ENCODE results near the gene SIGLEC10. TPM values are rescaled to one million over a fixed set of nuclear protein-coding genes. Genes with fewer than 3 reads are reported as not detected.
"Not testable (repeated sequence)": the region's sequence is repeated elsewhere in the genome, so short reads cannot be mapped to it uniquely, and the experiment has no call there.

SIGLEC10 gene
- total RNA-seq, 1 donor from 2014 or later, result 0.04 TPM

DNA sequence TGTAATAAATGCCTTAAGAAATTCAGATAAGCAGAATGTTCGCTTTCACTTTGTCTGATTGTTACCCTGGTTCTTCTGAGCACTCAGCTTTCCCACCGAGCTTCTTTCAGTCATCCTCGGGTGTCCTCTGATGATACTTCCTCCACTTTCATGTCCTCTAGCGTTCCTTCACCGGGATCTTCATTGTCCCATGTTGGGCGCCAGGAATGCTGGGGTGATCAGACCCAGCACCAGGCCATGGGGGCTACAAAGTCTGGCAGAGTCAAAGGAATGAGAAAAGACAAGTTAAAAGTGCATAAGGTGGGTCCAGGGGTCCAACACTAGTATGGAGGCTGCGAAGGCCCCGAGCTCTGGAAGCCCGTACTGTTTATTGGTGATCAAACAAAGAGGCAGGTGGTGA lies 15.3 kb downstream of the SIGLEC10 start:
- TF ChIP-seq, protein P1, sequence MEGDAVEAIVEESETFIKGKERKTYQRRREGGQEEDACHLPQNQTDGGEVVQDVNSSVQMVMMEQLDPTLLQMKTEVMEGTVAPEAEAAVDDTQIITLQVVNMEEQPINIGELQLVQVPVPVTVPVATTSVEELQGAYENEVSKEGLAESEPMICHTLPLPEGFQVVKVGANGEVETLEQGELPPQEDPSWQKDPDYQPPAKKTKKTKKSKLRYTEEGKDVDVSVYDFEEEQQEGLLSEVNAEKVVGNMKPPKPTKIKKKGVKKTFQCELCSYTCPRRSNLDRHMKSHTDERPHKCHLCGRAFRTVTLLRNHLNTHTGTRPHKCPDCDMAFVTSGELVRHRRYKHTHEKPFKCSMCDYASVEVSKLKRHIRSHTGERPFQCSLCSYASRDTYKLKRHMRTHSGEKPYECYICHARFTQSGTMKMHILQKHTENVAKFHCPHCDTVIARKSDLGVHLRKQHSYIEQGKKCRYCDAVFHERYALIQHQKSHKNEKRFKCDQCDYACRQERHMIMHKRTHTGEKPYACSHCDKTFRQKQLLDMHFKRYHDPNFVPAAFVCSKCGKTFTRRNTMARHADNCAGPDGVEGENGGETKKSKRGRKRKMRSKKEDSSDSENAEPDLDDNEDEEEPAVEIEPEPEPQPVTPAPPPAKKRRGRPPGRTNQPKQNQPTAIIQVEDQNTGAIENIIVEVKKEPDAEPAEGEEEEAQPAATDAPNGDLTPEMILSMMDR (IDR thresholded peaks at IDR 0.05; ENCODE audit: insufficient read depth, low read length, poor library complexity, severe bottlenecking), result no peak
- no peak overlapping the region for H3K4me3 ChIP-seq (ENCODE audit: low read depth, low read length)
- no peaks in the 10 kb centered on the region for H3K36me3 ChIP-seq (ENCODE audit: control insufficient read depth, insufficient read depth, low read length)
- DNase-seq (ENCODE audit: low read depth), result no peak
- H3K27me3 ChIP-seq (ENCODE audit: control insufficient read depth, insufficient read depth, low read length), result no peaks in the 10 kb centered on the region

GRCh38 chr19:51399936-51400335 lies 17.5 kb downstream of the SIGLEC10 start:
- not testable (repeated sequence) for H3K4me3 ChIP-seq (ENCODE audit: low read depth, low read length); H3K36me3 ChIP-seq (ENCODE audit: control insufficient read depth, insufficient read depth, low read length); H3K27me3 ChIP-seq (ENCODE audit: control insufficient read depth, insufficient read depth, low read length); DNase-seq (ENCODE audit: low read depth)

DNA sequence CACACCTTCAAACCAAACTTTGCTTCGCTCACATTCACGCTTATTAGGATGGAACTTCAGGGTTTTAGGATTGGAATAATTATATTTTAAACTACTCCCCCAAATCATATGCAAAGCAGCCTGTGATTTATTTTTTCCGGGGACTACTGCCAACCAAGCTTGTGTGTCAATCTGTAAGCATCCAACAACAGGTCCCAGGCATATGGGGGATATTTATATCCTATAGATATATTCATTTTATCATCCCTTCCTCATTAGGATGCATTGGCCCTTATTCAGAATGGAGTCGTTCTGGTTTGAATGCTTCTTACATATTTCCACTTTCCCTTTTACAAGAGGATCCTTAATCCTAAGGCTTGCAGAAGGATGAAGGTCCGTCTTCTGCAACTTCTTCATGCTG lies 18.2 kb downstream of the SIGLEC10 start:
- Histone ChIP-seq H3K36me3 (ENCODE audit: control insufficient read depth, insufficient read depth, low read length) (no peaks in the 10 kb centered on the region), H3K4me3 (ENCODE audit: low read depth, low read length) (no peak overlapping the region), H3K27me3 (ENCODE audit: control insufficient read depth, insufficient read depth, low read length) (no peaks in the 10 kb centered on the region)
- no peak for DNase-seq (ENCODE audit: low read depth)
- TF ChIP-seq, protein P1 (IDR thresholded peaks at IDR 0.05; ENCODE audit: insufficient read depth, low read length, poor library complexity, severe bottlenecking), result no peak

GRCh38 chr19:51398096-51398704 lies 19.2 kb downstream of the SIGLEC10 start:
- no peak overlapping the region for H3K4me3 ChIP-seq (ENCODE audit: low read depth, low read length)
- TF ChIP-seq, protein P1 (IDR thresholded peaks at IDR 0.05; ENCODE audit: insufficient read depth, low read length, poor library complexity, severe bottlenecking), result peak; percentile 40
- DNase-seq (ENCODE audit: low read depth), result no peak

DNA sequence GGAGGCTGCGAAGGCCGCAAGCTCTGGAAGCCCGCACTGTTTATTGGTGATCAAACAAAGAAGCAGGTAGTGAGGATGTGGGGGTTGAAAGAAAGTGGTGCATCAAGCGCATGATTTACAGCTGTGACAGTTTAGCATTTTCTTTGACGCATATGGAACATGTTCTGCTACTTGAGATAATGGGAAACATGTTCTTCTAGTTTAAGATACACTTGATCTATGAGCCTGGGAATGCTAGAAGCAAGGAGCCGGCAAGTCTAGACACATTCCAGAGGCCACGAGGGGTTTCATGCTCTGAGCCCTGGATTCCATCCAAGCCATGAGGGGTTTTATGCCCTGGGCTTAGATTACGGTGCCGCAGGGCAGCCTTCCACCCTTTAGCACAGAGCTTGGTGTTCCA lies 20.0 kb downstream of the SIGLEC10 start:
- not testable (repeated sequence) for H3K36me3 ChIP-seq (ENCODE audit: control insufficient read depth, insufficient read depth, low read length); H3K27me3 ChIP-seq (ENCODE audit: control insufficient read depth, insufficient read depth, low read length); H3K4me3 ChIP-seq (ENCODE audit: low read depth, low read length); DNase-seq (ENCODE audit: low read depth)

More at GRCh38 chr19:51398096-51398704, 19.2 kb downstream of the SIGLEC10 start:
- no peaks in the 10 kb centered on the region for H3K36me3 ChIP-seq (ENCODE audit: control insufficient read depth, insufficient read depth, low read length)
- no peaks in the 10 kb centered on the region for H3K27me3 ChIP-seq (ENCODE audit: control insufficient read depth, insufficient read depth, low read length)

DNA sequence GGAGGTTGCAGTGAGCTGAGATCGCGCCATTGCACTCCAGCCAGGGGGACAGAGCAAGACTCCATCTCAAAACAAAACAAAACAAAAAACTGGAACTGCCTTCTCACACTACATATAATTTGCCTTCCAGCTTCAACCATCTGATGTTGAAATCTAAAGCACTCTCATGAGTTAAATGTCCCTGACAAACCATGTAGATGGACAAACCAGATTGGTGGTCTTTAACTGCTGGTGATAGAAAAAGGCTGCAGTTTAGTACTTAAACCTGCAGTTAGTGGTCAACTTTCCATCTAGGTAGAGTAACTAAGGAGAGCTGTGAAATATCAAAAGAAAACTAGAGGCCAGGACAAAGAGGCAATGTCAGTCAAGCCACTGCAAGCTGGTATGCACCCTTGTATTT lies 21.3 kb downstream of the SIGLEC10 start:
- H3K36me3 ChIP-seq (ENCODE audit: control insufficient read depth, insufficient read depth, low read length), result no peaks in the 10 kb centered on the region
- H3K27me3 ChIP-seq (ENCODE audit: control insufficient read depth, insufficient read depth, low read length), result no peaks in the 10 kb centered on the region
- TF ChIP-seq, protein P1 (IDR thresholded peaks at IDR 0.05; ENCODE audit: insufficient read depth, low read length, poor library complexity, severe bottlenecking), result no peak
- no peak for DNase-seq (ENCODE audit: low read depth)
- H3K4me3 ChIP-seq (ENCODE audit: low read depth, low read length), result no peak overlapping the region

Measured in kidney epithelial cell (primary cell).